D721Med (cell line): ENCODE data around the gene NKX6-2.
"Not testable (repeated sequence)": the region's sequence is repeated elsewhere in the genome, so short reads cannot be mapped to it uniquely, and the experiment has no call there.

ENCODE experiments used
- DNase-seq: peaks from one replicate; pipeline ENCODE4 v3.0.0; 2011; ENCODE audit warnings: low spot score; ENCODE audit not compliant: insufficient read length
- FAIRE-seq: peaks from 2 replicates; lab custom pipeline; 2011; peaks lifted over from hg19 to GRCh38; lab: Jason Lieb, UNC
- TF ChIP-seq, protein P1 (sequence below): IDR thresholded peaks from 2 replicates; pipeline ENCODE4 v1.5.1; 2012; ENCODE audit warnings: mild to moderate bottlenecking, control low read depth; ENCODE audit not compliant: insufficient read depth; ENCODE audit errors: missing control alignments

Gene NKX6-2

GRCh38 chr10:132793871-132794849 is 8.2 kb upstream of the NKX6-2 start:
- peak; percentile 45 for DNase-seq
- TF ChIP-seq, protein P1, sequence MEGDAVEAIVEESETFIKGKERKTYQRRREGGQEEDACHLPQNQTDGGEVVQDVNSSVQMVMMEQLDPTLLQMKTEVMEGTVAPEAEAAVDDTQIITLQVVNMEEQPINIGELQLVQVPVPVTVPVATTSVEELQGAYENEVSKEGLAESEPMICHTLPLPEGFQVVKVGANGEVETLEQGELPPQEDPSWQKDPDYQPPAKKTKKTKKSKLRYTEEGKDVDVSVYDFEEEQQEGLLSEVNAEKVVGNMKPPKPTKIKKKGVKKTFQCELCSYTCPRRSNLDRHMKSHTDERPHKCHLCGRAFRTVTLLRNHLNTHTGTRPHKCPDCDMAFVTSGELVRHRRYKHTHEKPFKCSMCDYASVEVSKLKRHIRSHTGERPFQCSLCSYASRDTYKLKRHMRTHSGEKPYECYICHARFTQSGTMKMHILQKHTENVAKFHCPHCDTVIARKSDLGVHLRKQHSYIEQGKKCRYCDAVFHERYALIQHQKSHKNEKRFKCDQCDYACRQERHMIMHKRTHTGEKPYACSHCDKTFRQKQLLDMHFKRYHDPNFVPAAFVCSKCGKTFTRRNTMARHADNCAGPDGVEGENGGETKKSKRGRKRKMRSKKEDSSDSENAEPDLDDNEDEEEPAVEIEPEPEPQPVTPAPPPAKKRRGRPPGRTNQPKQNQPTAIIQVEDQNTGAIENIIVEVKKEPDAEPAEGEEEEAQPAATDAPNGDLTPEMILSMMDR: peak; percentile 14
- FAIRE-seq: no peak

DNA sequence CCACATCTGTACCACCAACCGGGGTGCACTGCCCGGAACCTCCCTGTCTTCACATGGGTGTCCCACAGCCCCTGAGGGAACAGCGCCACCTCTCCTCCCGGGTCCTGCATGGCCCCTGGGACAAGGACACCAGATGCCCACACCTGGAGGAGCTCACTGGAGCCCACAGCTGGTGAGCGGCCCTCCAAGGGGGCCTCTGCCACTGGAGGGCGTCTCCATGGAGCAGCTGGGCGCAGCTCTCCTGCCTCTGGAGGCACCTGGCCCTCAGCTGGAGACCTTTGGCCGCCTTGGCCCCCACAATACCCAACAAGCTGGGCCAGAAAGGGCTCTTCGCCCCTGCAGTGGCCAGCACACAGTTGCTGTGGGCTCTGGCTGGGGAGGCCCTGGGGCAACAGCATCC is 7.3 kb upstream of the NKX6-2 start:
- TF ChIP-seq, protein P1: no peak
- FAIRE-seq (no peak), DNase-seq (no peak)

DNA sequence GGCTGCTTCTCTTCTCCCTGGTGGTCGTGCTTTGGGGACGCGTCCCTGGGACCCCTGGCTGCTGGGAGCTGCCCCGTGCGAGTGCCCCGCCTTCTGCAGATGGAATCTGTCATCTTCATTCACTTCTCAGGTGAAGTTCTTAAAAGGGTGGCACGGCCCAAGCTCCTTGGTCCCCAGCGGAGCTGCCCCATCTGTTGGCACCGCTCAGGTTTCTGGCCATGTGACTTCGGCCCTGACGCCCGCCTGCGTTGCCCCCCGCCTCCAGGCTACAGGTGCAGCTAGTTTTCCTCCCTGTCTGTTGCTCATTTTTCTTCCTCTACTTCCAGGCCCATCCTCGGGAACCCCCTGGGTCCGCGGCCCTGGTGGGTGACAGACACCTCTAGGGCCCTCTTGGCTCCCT is 6.8 kb upstream of the NKX6-2 start:
- TF ChIP-seq, protein P1: no peak
- FAIRE-seq (no peak), DNase-seq (no peak)

DNA sequence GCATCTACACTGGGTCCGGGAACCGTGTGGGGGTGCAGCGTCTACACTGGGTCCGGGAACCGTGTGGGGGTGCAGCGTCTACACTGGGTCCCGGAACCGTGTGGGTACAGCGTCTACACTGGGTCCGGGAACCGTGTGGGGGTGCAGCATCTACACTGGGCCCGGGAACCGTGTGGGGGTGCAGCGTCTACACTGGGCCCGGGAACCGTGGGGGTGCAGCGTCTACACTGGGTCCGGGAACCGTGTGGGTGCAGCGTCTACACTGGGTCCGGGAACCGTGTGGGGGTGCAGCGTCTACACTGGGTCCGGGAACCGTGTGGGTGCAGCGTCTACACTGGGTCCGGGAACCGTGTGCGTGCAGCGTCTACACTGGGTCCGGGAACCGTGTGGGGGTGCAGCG is 6.2 kb upstream of the NKX6-2 start:
- DNase-seq, FAIRE-seq: not testable (repeated sequence)

GRCh38 chr10:132790934-132791829 is 5.2 kb upstream of the NKX6-2 start:
- FAIRE-seq (no peak), DNase-seq (no peak)
- TF ChIP-seq, protein P1: no peak

- TF ChIP-seq, protein P1: no peak
- no peak for DNase-seq
- no peak for FAIRE-seq
Measured at GRCh38 chr10:132790470-132790869, 4.5 kb upstream of the NKX6-2 start.

DNA sequence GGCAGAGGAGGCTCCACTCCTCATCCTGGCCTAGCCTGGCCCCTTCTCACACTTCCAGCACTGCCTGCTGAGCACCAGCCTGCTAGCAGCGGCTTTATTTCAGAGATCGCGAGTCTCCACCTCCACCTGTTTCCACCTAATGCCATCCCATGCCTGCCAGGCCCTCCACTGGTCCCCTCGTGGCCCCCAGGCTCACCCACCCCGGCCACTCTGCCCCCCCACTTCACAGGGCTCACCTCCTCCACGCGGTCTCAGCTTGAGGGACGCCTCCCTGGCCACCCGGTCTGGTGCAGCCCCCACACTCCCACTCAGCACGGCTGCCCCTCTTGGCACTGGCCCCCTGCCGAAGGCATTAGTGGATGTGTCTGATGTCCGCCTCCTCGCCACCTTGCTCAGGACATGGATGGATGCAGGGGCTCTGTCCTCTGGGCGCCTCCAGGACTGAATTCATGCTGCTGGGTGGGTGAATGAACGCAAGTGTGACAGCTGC is 3.8 kb upstream of the NKX6-2 start:
- FAIRE-seq (no peak), DNase-seq (no peak)
- TF ChIP-seq, protein P1: no peak
